OCI-LY3 (cell line): ENCODE data around the gene RHOF.
A peak's percentile ranks its signal among the peaks of the same experiment; 100 is the strongest.

Source experiments
- EZH2phosphoT487 ChIP-seq: fragments of 200-600 bp; shearing (Covaris generic); IDR thresholded peaks from 2 replicates; pipeline ENCODE4 v1.6.1; 2018; ENCODE audit warnings: antibody characterized with exemption, mixed run types, low read depth
- TF ChIP-seq, protein P1 (sequence below): fragments of 200-600, 300-600 bp; sonication (generic); IDR thresholded peaks from 2 replicates; pipeline ENCODE4 v1.5.1; 2014; ENCODE audit warnings: antibody characterized with exemption, low read length, low read depth

GRCh38 chr12:121773011-121773777 lies 20.3 kb downstream of the RHOF start:
- TF ChIP-seq, protein P1, sequence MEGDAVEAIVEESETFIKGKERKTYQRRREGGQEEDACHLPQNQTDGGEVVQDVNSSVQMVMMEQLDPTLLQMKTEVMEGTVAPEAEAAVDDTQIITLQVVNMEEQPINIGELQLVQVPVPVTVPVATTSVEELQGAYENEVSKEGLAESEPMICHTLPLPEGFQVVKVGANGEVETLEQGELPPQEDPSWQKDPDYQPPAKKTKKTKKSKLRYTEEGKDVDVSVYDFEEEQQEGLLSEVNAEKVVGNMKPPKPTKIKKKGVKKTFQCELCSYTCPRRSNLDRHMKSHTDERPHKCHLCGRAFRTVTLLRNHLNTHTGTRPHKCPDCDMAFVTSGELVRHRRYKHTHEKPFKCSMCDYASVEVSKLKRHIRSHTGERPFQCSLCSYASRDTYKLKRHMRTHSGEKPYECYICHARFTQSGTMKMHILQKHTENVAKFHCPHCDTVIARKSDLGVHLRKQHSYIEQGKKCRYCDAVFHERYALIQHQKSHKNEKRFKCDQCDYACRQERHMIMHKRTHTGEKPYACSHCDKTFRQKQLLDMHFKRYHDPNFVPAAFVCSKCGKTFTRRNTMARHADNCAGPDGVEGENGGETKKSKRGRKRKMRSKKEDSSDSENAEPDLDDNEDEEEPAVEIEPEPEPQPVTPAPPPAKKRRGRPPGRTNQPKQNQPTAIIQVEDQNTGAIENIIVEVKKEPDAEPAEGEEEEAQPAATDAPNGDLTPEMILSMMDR: peak; percentile 82
- TF ChIP-seq EZH2phosphoT487: no peak
